GM12864 (cell line): ENCODE data around the gene SRP68.
"Not testable (repeated sequence)": the region's sequence is repeated elsewhere in the genome, so short reads cannot be mapped to it uniquely, and the experiment has no call there.

Experiments used
- DNase-seq: peaks from one replicate; pipeline ENCODE4 v3.0.0-alpha.2; 2011; ENCODE audit warnings: low read depth
- H3K4me3 ChIP-seq: 2 replicates; pipeline ENCODE4 v1.5.1; 2011; ENCODE audit warnings: mild to moderate bottlenecking, low read depth, low read length, control low read depth
- CTCF ChIP-seq: IDR thresholded peaks from 2 replicates; pipeline ENCODE4 v1.5.1; 2011; ENCODE audit warnings: low read depth, mild to moderate bottlenecking, moderate library complexity, low read length, control low read depth, inconsistent platforms; ENCODE audit errors: missing control alignments

SRP68 gene

GRCh38 chr17:76049239-76049638 is 23.1 kb downstream of the SRP68 start:
- DNase-seq: no peak
- TF ChIP-seq CTCF: no peak

DNA sequence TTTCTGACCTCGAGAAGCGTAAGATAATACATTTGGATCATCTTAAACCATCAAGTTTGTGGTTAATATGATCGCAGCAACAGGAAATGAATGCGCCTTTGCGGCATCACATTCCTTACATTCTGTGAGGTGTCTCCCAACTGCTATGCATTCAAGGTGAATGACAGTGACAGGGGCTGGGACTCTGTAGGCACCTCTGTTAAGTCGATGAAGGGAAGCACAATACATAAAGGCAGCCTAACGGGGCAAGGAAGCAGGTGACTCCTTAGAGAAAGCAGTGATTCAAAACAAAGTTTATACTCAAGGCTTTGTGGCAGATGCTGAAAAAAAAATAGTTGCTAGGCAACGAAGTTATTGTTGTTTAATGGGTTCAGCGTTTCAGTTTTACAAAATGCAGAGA is 23.6 kb downstream of the SRP68 start:
- DNase-seq: no peak
- no peak for TF ChIP-seq CTCF
- H3K4me3 ChIP-seq: no peak overlapping the region

More at GRCh38 chr17:76049239-76049638, 23.1 kb downstream of the SRP68 start:
- H3K4me3 ChIP-seq: no peak overlapping the region

DNA sequence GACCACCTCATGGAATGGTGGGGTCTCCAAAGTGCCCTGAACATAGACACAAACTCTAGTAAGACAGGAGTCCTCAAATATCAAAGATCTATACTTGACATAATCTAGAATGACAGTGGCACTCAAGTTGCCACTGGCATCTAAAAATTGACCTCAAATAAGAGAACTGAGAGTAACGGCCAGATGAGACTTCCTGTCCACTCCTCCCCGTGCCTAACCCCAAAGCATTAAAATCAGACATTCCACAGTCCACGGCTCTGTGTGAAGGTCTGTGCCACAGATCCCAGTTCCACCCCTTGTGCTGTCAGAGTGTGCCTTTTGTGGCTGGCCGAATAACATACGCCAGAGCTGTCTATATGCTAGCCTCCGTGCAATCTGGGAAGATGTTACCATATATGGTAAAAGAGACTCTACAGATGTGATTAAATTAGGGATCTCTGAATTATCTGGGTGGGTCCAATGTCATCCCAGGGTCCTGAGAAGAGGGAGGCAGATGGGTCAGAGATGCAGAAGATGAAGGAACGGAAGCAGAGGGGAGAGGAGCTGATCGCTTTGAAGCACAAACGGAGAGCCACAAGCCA is 24.2 kb downstream of the SRP68 start:
- DNase-seq: no peak
- no peak for TF ChIP-seq CTCF
- no peak overlapping the region for H3K4me3 ChIP-seq

- H3K4me3 ChIP-seq: no peak overlapping the region
- DNase-seq: no peak
- TF ChIP-seq CTCF: no peak
Measured at GRCh38 chr17:76046064-76046463, 26.3 kb downstream of the SRP68 start.

GRCh38 chr17:76044475-76045007 is 27.8 kb downstream of the SRP68 start:
- not testable (repeated sequence) for DNase-seq, H3K4me3 ChIP-seq

- H3K4me3 ChIP-seq, DNase-seq: not testable (repeated sequence)
Measured at GRCh38 chr17:76042868-76043267, 29.4 kb downstream of the SRP68 start.

GRCh38 chr17:76040376-76040775 is 31.9 kb downstream of the SRP68 start:
- no peak overlapping the region for H3K4me3 ChIP-seq
- no peak for TF ChIP-seq CTCF
- DNase-seq: no peak

GRCh38 chr17:76039121-76039520 is 33.2 kb downstream of the SRP68 start:
- DNase-seq: no peak
- no peak for TF ChIP-seq CTCF
- no peak overlapping the region for H3K4me3 ChIP-seq
